ENCODE results near the gene ZNF428.
A peak's percentile ranks its signal among the peaks of the same experiment; 100 is the strongest.
"Not testable (repeated sequence)": the region's sequence is repeated elsewhere in the genome, so short reads cannot be mapped to it uniquely, and the experiment has no call there.

ZNF428 gene

GRCh38 chr19:43650276-43650675, 30.8 kb upstream of the ZNF428 start:
- not testable (repeated sequence) for H3K4me3 Mint-ChIP-seq; H3K4me1 Mint-ChIP-seq (ENCODE audit: low read depth); H3K27ac Mint-ChIP-seq; DNase-seq; H3K27me3 Mint-ChIP-seq; H3K9me3 Mint-ChIP-seq
- peaks cover 27% of the 10 kb centered on the region for H3K36me3 Mint-ChIP-seq (ENCODE audit: low read depth)

GRCh38 chr19:43649514-43649913, 30.1 kb upstream of the ZNF428 start:
- no peak overlapping the region for H3K4me3 Mint-ChIP-seq
- peaks cover 22% of the 10 kb centered on the region for H3K36me3 Mint-ChIP-seq (ENCODE audit: low read depth)

GRCh38 chr19:43648633-43649032, 29.2 kb upstream of the ZNF428 start:
- H3K4me1 Mint-ChIP-seq (ENCODE audit: low read depth), result no peaks in the 10 kb centered on the region
- no peaks in the 10 kb centered on the region for H3K27me3 Mint-ChIP-seq
- no peak overlapping the region for H3K4me3 Mint-ChIP-seq
- peaks cover 18% of the 10 kb centered on the region for H3K36me3 Mint-ChIP-seq (ENCODE audit: low read depth)
- H3K27ac Mint-ChIP-seq, result no peak overlapping the region
- H3K9me3 Mint-ChIP-seq, result no peaks in the 10 kb centered on the region
- DNase-seq, result no peak

More at GRCh38 chr19:43649514-43649913, 30.1 kb upstream of the ZNF428 start:
- H3K27ac Mint-ChIP-seq, result no peak overlapping the region
- no peaks in the 10 kb centered on the region for H3K27me3 Mint-ChIP-seq
- no peak for DNase-seq
- no peaks in the 10 kb centered on the region for H3K9me3 Mint-ChIP-seq
- H3K4me1 Mint-ChIP-seq (ENCODE audit: low read depth), result no peaks in the 10 kb centered on the region

- Mint-ChIP-seq H3K36me3 (ENCODE audit: low read depth) (peaks cover 9% of the 10 kb centered on the region), H3K4me1 (ENCODE audit: low read depth) (peaks cover 8% of the 10 kb centered on the region), H3K27ac (no peak overlapping the region), H3K27me3 (peaks cover 14% of the 10 kb centered on the region), H3K4me3 (no peak overlapping the region), H3K9me3 (no peaks in the 10 kb centered on the region)
- no peak for DNase-seq
These were observed 24.8 kb upstream of the ZNF428 start for GRCh38 chr19:43644181-43644580.

GRCh38 chr19:43643326-43643725, 23.9 kb upstream of the ZNF428 start:
- no peak overlapping the region for H3K27ac Mint-ChIP-seq
- H3K36me3 Mint-ChIP-seq (ENCODE audit: low read depth), result peaks cover 5% of the 10 kb centered on the region
- no peaks in the 10 kb centered on the region for H3K9me3 Mint-ChIP-seq
- H3K4me1 Mint-ChIP-seq (ENCODE audit: low read depth), result peaks cover 12% of the 10 kb centered on the region
- no peak overlapping the region for H3K4me3 Mint-ChIP-seq
- no peak for DNase-seq
- peaks cover 23% of the 10 kb centered on the region for H3K27me3 Mint-ChIP-seq

GRCh38 chr19:43642531-43642930, 23.1 kb upstream of the ZNF428 start:
- Mint-ChIP-seq H3K27me3 (peaks cover 31% of the 10 kb centered on the region), H3K4me1 (ENCODE audit: low read depth) (peaks cover 12% of the 10 kb centered on the region), H3K27ac (no peak overlapping the region), H3K9me3 (no peaks in the 10 kb centered on the region), H3K36me3 (ENCODE audit: low read depth) (peaks cover 5% of the 10 kb centered on the region), H3K4me3 (no peak overlapping the region)
- no peak for DNase-seq

GRCh38 chr19:43641333-43641732, 21.9 kb upstream of the ZNF428 start:
- Mint-ChIP-seq H3K36me3 (ENCODE audit: low read depth) (no peaks in the 10 kb centered on the region), H3K27ac (no peak overlapping the region), H3K27me3 (peaks cover 40% of the 10 kb centered on the region), H3K4me3 (peak overlapping the region; percentile 19), H3K4me1 (ENCODE audit: low read depth) (peaks cover 12% of the 10 kb centered on the region), H3K9me3 (no peaks in the 10 kb centered on the region)
- no peak for DNase-seq

GRCh38 chr19:43640424-43640757, 21.0 kb upstream of the ZNF428 start:
- peak overlapping the region; percentile 63 for H3K4me3 Mint-ChIP-seq
- no peak for DNase-seq
- peaks cover 43% of the 10 kb centered on the region for H3K27me3 Mint-ChIP-seq
- peaks cover 12% of the 10 kb centered on the region for H3K4me1 Mint-ChIP-seq (ENCODE audit: low read depth)
- H3K9me3 Mint-ChIP-seq, result no peaks in the 10 kb centered on the region
- no peak overlapping the region for H3K27ac Mint-ChIP-seq
- H3K36me3 Mint-ChIP-seq (ENCODE audit: low read depth), result no peaks in the 10 kb centered on the region

- no peaks in the 10 kb centered on the region for H3K36me3 Mint-ChIP-seq (ENCODE audit: low read depth)
- peak; percentile 69 for DNase-seq
- peaks cover 48% of the 10 kb centered on the region for H3K27me3 Mint-ChIP-seq
- peaks cover 15% of the 10 kb centered on the region for H3K4me1 Mint-ChIP-seq (ENCODE audit: low read depth)
- H3K4me3 Mint-ChIP-seq, result peak within 1 kb of the TSS; percentile 63
- no peaks in the 10 kb centered on the region for H3K9me3 Mint-ChIP-seq
- peak within 1 kb of the TSS; percentile 26 for H3K27ac Mint-ChIP-seq
These were observed 20.3 kb upstream of the ZNF428 start, which contains the start of gene CADM4 for GRCh38 chr19:43639519-43640423. TSS of gene CADM4 (minus strand) at chr19:43639850. CDS start at chr19:43639790, 60 bp downstream.

- Mint-ChIP-seq H3K9me3 (no peaks in the 10 kb centered on the region), H3K4me3 (peak overlapping the region; percentile 63), H3K27ac (peak overlapping the region; percentile 26), H3K27me3 (peaks cover 48% of the 10 kb centered on the region), H3K36me3 (ENCODE audit: low read depth) (no peaks in the 10 kb centered on the region), H3K4me1 (ENCODE audit: low read depth) (peaks cover 15% of the 10 kb centered on the region)
- DNase-seq, result no peak
These were observed 19.6 kb upstream of the ZNF428 start for GRCh38 chr19:43638995-43639518.

- no peaks in the 10 kb centered on the region for H3K9me3 Mint-ChIP-seq
- H3K27ac Mint-ChIP-seq, result no peak overlapping the region
- peaks cover 15% of the 10 kb centered on the region for H3K4me1 Mint-ChIP-seq (ENCODE audit: low read depth)
- no peaks in the 10 kb centered on the region for H3K36me3 Mint-ChIP-seq (ENCODE audit: low read depth)
- H3K4me3 Mint-ChIP-seq, result peak overlapping the region; percentile 63
- DNase-seq, result no peak
- peaks cover 48% of the 10 kb centered on the region for H3K27me3 Mint-ChIP-seq
These were observed 19.0 kb upstream of the ZNF428 start for GRCh38 chr19:43638214-43638994.

- Mint-ChIP-seq H3K27ac (no peak overlapping the region), H3K9me3 (no peaks in the 10 kb centered on the region), H3K4me1 (ENCODE audit: low read depth) (peaks cover 15% of the 10 kb centered on the region), H3K4me3 (no peak overlapping the region), H3K27me3 (peaks cover 45% of the 10 kb centered on the region), H3K36me3 (ENCODE audit: low read depth) (no peaks in the 10 kb centered on the region)
- DNase-seq, result no peak
These were observed 16.8 kb upstream of the ZNF428 start for GRCh38 chr19:43636121-43636683.

- H3K27ac Mint-ChIP-seq; H3K4me3 Mint-ChIP-seq; DNase-seq; H3K36me3 Mint-ChIP-seq (ENCODE audit: low read depth); H3K9me3 Mint-ChIP-seq: not testable (repeated sequence)
- peaks cover 14% of the 10 kb centered on the region for H3K4me1 Mint-ChIP-seq (ENCODE audit: low read depth)
- H3K27me3 Mint-ChIP-seq, result peaks cover 41% of the 10 kb centered on the region
These were observed 16.1 kb upstream of the ZNF428 start for GRCh38 chr19:43635561-43635940.

- Mint-ChIP-seq H3K27ac (no peak overlapping the region), H3K4me3 (no peak overlapping the region), H3K9me3 (no peaks in the 10 kb centered on the region), H3K36me3 (ENCODE audit: low read depth) (no peaks in the 10 kb centered on the region), H3K4me1 (ENCODE audit: low read depth) (peaks cover 9% of the 10 kb centered on the region), H3K27me3 (peaks cover 36% of the 10 kb centered on the region)
- DNase-seq, result no peak
These were observed 15.6 kb upstream of the ZNF428 start for GRCh38 chr19:43634872-43635560.
